GM19372 (cell line): ENCODE results near the gene CPAMD8.

ENCODE experiments used
- ATAC-seq: cut with Tn5 transposase; IDR thresholded peaks from one replicate; pipeline ENCODE4 v1.9.1; 2021; ENCODE audit warnings: mild to moderate bottlenecking, low read depth, moderate library complexity; ENCODE audit not compliant: unreplicated experiment

Gene CPAMD8

DNA sequence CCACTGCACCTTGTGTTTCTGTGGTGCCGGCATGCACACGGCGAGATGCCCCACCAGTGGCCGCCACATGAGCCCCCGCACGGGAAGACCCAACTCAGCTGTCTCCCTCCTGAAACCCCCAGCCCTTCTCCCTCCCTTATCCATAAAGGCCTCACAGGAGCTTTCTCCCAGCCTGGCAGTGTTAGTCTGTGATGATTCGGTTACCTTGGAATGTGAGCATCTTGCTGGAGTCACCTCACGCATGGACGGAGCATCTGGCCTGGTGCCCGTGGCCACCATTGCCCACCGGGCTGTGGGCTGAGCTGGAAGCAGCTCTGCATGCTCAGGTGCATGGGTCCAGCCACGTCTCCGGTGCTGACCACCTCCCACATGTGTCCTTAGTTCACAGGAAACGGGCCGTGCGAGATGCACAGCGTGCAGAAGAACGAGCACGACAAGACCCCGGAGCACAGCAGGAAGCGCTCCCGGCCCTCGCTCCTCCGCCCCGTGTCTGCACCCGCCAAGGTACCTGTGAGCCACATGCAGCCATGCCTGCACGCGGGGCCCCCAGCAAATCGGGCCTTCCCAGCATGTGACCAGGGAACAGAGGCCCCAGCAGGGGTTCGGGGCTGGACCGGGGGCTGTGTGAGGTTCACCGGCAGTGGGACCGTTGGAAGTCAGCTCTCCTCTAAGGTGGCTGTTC, 175.4 kb downstream of the CPAMD8 start:
- no peak for ATAC-seq

DNA sequence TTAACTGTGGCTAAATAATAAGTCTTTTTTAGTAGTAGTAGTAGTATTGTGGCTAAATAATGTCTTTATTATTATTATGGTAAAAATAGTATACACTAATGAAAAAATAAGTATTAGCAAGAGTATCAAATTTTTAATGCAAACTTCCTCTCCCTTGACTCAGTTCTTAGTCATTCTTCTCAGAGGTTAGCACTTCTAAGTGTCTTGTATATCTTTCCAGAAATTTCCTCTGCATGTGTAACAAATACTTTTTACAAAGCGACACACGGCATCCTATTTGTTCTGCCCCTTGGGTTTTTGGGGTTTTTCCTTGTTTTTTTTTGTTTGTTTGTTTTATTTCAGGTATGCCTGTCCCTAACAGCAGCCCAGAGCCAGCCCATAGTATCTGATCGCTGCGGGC, 176.5 kb downstream of the CPAMD8 start:
- ATAC-seq, result no peak

DNA sequence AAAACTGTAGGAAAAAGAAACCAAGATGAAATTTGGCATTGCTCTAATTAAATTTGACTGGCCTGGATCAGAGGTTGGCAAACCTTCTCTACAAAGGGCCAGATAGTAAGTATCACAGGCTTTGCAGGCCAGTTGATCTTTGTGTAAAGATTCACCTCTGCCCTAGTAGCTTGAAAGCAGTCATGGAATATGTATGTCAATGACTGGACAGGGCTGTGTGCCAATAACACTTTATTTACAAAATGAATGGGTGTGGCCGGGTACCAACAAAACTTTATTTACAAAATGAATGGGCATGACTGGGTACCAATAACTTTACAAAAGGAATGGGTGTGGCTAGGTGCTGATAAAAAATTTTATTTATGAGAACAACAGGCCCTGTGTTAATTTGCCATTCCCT, 177.4 kb downstream of the CPAMD8 start:
- ATAC-seq, result no peak

DNA sequence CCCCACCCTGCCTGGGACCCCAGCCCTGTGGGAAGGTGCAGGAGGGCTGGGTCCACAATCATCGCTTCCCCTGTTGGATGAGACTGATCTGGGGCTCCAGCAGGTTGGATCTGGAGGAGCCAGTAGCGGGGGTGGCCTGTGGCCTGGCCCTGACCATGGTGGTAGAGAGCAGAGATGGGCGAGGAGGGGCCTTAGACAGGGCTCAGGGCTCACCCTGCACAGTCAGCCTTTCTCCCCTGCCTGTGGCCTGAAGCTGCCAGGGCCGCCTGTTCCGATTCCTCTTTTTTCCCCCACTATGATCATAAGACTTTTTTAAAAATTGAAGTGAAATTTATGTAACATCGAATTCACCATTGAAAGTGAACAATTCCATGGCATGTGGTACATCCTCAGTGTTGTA, 179.2 kb downstream of the CPAMD8 start:
- ATAC-seq, result no peak

DNA sequence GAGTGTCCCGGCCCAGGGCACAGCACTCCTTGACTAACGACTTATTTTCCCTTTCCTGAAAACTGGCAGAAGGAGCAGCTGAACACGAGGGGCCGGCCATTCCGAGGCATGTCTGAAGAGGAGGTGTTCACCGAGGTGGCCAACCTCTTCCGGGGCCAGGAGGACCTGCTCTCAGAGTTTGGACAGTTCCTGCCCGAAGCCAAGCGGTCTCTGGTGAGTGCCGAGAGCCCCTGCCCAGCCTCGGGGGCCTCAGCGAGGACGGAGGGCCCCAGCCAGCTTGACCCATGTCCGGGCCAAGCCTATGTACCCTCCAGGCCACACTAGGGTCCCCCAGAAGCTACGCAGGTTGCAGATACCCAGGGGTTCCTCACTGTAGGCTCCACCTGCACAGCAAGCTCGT, 179.7 kb downstream of the CPAMD8 start:
- ATAC-seq, result no peak
